SW480 (cell line): ENCODE data around the gene TULP4.
"Not testable (repeated sequence)": the region's sequence is repeated elsewhere in the genome, so short reads cannot be mapped to it uniquely, and the experiment has no call there.

ENCODE experiments used
- DNase-seq: peaks from one replicate; pipeline ENCODE4 v3.0.0-alpha.2; 2016; ENCODE audit warnings: low spot score

Gene TULP4

DNA sequence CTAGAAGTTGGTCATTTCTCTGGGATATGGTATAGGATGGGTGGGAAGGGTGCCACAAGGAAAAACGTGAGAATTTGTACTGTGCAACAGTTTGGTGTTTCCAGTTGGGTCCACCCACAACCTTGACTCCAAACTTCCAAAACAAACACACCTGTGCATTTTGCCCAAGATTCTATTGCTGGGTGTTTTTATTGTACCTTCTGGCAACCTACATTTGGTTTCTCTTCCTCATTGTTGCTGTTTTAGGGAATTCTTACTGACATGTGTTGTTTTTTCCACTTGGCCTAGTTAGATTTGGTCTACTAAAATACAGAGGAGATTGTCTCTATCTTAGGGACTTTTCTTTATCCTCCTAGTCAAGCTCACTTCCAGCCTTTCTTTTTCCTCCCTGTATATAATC lies 16.7 kb downstream of the TULP4 start:
- no peak for DNase-seq

DNA sequence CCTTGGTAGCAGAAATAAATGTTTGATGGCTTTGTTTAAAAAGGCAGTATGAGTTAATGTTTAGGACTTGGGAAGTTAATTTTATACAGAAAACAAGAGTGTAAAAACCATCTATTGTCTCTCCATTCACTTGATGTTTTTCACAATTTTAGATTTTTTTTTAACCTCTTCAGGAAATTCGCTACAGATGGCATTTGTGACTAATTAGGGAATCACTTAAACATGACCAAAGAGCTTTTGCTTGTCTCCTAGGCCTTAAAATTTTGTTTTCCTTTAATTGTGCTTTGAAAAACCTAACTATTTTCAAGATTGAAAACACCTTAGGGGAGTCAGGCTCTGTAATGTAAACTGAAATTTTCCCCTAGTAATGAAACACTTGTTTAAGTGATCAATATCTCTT lies 17.3 kb downstream of the TULP4 start:
- DNase-seq = no peak

DNA sequence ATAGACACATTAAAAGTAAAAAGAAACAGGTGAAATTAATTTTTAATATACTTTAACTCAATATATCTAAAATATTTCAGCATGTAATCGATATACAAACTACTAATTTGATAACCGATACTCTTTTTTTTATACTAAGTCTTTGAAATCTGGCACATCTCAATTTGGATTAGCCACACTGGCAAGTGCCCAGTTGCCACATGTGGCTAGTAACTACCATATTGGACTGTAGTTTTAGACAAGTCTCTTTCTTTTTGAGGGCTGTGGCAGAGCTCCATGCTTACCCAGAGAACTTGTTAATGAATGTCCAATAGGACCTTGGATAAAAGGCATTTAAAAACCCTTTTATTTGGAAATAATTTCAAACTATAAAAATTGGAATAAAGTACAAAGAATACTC lies 17.8 kb downstream of the TULP4 start:
- DNase-seq = no peak

DNA sequence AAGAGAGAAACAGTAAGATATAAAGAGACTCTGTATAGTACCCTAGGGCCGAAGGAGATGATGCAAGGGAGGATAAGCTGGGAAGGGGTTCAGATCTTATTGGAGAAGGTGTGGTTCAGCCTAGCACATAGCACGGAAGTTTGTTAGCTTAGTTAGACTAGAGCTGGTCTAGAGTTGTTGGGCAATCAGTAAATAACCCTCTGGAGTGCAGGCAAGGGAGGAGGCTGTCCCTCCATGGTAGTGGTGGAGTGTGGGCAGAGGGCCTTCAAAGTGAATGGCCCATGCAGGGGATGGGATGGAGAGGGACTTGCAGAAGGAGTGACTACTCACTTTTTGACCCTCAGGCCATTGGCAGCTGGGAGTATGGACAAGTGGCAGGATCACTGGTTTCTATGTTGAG lies 20.0 kb downstream of the TULP4 start:
- no peak for DNase-seq

DNA sequence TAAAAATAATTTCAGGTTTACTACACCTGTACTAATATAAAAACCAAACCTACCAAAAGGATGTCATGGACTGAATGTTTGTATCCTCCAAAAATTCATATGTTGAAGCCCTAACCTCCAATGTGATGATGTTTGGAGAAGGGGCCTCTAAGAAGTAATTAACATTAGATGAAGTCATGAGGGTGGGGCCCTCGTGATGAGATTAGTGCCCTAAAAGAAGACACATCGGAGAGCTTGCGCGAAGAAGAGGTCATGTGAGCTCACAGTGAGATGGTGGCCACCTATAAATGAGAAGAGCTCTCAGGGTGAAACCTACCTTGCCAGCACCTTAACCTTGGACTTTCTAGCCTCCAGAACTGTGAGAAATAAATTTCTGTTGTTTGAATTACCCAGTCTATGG lies 20.8 kb downstream of the TULP4 start:
- DNase-seq = no peak

DNA sequence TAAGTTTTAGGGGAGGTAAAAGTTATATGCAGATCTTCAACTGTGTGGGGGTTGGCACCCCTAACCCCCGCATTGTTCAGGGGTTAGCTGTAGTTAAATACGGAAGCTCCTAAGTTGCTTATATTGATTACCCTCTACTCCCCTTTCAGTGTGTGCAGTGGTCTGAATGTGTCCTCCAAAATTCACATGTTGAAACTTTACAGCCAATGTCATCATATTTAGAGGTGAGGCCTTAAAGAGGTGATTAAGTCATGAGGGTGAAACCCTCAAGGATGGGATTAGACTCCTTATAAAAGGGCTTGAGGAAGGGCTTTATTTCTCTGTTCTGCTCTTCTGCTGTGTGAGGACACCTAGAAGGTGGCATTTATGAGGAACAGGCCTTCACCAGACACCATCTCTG lies 22.3 kb downstream of the TULP4 start:
- no peak for DNase-seq

DNA sequence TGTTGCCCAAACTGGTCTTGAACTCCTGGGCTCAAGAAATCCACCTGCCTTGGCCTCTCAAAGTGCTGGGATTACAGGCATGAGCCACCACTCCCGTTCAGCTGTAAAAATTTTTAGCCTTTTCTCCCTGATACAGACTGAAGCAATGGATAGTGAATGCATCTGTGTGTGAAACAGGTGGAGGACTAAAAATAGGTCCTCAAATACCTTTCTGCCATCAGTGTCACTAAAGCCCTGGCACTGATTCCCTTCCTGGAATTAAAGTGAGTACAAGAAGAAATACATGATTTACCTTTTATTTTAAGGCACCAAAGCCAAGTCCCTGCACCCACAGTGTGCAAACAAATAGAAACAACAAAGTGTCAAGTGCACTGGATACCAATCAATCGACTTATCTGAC lies 25.1 kb downstream of the TULP4 start:
- DNase-seq = no peak

DNA sequence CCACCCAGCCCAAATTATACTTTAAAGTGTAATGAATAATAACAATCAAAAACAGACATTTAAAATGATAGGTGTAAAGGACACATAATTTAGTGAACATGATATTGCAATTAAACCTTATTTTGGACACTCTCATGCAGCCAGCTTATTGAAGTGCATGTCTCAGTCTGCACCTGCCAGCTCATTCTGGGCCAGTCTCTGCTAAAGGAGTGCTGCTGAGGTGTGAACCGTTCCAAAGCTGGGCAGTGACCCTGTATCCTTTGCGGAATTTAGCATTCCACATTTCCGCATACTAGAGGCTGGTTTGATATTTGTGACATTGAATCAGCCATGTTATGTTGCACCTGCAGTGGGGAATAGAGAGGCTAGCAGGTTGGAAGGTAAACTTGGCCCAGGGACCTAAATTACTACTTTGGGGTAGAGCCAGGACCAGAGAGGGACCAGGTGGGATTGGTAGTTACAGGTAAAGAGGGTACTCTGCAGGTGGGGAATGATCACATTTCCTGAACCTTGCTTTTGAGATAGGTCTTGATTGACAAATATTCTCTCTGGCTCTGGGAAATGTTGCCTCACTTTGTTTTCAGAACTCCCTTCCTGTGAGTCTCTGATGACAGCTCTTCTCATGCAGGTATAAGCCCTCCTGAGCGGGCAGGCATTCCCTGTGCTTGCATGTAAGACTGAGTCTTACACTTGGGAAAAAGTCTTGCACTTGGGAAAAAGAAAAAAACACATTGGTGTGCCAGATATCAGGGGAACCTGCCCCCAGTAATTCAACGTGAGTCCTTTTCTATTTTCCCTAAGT lies 26.2 kb downstream of the TULP4 start:
- no peak for DNase-seq

DNA sequence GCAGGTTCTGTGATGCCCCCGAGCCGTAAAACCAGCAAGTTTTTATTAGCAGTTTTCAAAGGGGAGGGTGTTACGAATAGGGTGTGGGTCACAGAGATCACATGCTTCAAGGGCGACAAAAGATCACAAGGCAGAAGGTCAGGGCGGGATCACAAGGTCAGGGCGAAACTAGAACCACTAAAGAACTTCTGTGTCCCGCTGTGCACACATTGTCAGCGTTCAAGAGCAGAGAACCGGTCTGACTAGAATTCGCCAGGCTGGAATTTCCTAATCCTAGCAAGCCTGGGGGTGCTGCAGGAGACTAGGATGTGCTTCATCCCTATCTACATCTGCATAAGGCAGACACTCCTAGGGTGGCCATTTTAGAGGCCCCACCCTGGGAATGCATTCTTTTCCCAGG lies 26.9 kb downstream of the TULP4 start:
- DNase-seq = not testable (repeated sequence)

DNA sequence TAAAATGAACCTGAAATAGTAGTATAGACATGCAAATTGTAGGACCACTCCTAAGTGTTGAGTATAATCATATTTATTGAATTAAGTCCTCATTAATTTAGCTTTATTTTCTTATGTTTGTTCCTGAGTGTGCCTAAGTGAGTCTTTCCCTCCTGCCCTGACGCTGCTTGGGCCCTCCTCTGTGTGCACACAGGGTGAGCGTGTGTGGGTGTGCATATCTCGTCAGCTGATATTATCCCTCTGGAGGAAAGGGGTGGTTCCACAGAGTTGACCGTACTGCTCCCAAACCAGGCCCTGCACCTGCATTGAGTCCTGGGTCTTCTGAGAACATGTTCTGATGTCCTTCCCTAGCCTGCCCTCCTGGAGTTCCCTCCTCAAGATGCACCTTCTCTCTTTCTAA lies 28.0 kb downstream of the TULP4 start:
- DNase-seq = no peak

DNA sequence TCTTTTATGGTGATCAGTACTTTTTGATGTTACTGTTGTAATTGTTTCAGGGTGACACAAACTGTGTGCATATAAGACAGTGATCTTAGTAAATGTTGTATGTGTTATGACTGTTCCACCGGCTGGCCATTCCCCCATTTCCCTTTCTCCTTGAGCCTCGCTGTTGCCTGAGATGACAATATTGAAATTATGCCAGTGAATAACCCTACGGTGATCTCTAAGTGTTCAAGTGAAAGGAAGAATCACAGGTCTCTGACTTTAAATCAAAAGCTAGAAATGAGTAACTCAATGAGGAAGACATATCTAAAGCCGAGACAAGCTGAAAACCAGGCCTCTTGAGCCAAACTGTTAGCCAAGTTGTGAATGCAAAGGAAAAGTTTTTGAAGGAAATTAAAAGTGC lies 32.3 kb downstream of the TULP4 start:
- no peak for DNase-seq

DNA sequence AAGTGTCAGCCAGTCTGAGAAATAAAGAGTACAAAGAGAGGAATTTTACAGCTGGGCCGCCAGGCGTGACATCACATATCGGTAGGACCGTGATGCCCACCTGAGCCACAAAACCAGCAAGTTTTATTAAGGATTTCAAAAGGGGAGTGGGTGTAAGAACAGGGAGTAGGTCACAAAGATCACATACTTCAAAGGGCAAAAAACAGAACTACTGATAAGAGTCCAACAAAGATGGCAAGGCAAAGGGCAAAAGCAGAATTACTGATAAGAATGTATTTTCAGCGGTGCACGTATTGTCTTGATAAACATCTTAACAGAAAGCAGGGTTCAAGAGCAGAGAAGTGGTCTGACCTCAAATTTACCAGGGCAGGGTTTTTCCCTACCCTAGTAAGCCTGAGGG lies 33.2 kb downstream of the TULP4 start:
- DNase-seq = not testable (repeated sequence)

DNA sequence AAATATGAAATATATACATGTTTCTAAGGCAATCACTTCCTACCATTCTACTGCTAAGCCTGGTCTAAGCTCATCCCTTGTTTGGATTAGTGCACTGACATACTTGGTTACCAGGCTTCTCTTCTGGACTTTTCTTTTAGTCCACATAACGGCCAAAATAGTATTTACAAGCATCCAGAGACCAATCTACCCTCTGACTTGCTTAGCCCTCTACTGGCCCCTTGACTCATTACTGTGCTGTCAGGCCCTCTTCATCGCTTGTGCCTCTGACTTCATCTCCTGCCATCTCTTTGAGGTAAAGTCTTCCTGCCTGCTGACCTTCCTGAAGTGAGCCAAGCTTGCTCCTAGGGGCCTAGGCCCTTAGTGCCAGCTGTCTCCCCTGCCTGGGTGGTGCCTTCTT lies 35.1 kb downstream of the TULP4 start:
- no peak for DNase-seq

DNA sequence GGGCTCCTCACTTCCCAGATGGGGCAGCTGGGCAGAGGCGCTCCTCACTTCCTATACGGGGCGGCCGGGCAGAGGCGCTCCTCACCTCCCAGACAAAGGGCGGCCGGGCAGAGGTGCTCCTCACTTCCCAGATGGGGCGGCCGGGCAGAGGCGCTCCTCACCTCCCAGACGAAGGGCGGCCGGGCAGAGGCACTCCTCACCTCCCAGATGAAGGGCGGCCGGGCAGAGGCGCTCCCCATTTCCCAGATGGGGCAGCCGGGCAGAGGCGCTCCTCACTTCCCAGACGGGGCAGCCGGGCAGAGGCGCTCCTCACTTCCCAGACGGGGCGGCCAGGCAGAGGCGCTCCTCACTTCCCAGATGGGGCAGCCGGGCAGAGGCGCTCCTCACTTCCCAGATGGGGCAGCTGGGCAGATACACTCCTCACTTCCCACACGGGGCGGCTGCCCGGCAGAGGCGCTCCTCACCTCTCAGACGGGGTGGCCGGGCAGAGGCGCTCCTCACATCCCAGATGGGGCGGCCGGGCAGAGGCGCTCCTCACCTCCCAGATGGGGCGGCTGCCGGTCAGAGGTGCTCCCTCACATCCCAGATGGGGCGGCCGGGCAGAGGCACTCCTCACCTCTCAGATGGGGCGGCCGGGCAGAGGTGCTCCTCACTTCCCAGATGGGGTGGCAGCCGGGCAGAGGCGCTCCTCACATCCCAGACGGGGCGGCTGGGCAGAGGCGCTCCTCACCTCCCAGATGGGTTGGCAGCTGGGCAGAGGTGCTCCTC lies 36.7 kb downstream of the TULP4 start:
- not testable (repeated sequence) for DNase-seq

DNA sequence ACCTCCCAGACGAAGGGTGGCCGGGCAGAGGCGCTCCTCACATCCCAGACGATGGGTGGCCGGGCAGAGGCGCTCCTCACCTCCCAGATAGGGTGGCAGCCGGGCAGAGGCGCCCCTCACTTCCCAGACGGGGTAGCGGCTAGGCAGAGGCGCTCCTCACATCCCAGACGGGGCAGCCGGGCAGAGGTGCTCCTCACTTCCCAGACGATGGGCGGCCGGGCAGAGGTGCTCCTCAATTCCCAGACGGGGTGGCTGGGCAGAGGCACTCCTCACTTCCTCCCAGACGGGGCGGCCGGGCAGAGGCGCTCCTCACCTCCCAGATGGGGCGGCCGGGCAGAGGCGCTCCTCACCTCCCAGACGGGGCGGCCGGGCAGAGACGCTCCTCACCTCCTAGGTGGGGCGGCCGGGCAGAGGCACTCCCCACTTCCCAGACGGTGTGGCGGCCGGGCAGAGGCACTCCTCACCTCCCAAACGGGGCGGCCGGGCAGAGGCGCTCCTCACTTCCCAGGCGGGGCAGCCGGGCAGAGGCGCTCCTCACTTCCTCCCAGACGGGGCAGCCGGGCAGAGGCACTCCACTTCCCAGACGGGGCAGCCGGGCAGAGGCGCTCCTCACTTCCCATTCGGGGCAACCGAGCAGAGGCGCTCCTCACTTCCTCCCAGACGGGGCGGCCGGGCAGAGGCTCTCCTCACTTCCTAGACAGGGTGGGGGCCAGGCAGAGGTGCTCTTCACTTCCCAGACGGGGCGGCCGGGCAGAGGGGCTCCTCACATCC lies 37.4 kb downstream of the TULP4 start:
- DNase-seq = not testable (repeated sequence)

DNA sequence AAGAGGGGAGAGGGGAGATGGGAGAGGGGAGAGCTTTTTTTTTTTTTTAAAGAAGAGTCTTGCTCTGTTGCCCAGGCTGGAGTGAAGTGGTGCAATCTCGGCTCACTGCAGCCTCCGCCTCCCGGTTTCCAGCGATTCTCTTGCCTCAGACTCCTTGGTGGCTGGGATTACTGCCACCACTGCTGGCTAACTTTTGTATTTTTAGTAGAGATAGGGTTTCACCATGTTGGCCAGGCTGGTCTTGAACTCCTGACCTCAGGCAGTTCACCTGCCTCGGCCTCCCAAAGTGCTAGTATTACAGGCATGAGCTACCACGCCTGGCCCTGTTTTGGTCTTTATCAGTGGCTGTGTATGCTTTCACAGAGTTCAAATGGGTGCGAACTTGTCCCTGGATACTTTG lies 38.5 kb downstream of the TULP4 start:
- DNase-seq = not testable (repeated sequence)

DNA sequence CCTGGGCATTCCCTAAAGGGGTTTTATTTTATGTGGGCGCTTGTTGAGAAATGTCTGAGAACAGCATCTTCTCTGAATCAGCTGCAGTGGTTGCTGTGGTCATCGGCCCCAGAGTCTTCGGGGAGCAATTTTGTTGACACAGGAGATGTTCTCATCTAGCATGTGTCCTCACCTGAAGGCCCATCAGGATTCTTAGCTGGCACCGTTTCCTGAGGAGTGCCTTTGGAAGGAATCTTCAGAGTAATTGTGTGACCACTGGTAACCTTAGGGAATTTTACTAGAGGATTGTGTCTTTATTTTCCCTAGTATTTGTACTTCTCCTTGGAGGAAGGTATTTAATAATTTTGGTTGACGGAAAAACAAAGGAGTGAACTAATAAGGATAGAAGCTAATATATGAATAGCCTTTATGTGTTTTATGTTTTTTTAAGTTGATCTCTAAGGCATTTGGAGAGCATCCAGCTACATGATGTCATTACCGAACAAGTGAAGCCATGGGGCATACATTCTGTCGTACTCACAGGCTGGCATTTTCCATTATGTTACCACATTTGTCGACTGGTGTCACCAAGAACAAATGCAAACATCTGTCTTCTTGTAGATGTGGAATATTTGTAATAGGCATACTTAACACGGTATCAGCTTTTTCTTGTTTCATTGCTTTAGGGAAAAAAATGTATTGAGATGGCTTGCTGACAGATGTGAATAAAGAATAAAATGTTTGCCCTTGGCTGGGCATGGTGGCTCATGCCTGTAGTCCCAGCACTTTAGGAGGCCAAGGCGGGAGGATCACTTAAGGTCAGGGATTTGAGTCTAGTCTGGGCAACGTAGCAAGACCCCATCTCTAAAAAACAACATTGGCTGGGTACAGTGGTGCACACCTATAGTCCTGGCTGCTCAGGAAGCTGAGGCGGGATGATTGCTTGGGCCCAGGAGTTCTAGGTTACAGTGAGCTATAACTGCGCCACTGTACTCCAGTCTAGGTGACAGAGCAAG lies 41.9 kb downstream of the TULP4 start:
- DNase-seq = no peak

DNA sequence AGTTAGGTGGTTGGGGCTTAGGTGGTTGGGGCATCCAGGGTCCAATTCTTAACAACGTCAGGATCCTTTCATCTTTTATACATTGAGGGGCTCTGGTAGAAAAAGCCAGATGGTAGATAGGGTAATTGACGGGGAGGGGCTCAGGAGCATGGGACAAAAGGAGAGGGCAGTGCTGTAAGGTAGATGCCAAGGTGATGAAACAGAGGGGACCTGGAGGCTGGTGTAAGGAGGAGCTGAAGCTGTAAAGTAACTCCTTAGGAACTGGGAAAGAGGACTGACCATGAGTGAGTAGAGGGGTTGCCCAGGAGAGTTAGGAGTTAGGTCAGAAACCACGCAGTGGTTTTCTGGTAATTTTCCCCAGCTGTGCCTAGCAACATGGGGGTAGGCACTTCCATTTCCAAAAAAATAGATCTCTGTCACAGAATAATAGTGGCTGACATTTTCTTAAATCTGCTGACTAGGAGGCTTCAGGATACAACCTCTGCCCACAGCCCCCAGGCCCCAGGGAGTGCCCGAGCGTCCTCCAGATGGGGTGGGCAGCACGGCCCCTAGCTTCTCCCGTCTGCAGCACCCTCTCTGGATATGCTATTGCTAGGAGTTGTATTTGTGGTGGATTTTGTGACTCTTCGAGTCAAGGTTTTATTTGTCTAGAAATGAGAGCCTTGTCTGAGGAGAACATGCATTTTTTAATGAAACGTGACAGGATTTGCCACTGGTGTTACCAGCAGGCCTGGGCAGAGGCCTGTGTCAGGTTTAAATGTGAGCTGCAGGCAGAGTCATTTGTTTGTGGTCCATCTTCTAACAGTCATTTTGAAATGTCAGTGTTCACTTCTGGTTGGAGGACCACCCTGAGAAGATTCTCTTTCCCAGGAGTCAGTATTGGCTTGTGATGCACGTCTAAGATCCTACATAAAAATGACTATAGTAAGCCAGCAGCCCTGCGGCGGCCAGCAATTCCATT lies 44.6 kb downstream of the TULP4 start:
- no peak for DNase-seq

DNA sequence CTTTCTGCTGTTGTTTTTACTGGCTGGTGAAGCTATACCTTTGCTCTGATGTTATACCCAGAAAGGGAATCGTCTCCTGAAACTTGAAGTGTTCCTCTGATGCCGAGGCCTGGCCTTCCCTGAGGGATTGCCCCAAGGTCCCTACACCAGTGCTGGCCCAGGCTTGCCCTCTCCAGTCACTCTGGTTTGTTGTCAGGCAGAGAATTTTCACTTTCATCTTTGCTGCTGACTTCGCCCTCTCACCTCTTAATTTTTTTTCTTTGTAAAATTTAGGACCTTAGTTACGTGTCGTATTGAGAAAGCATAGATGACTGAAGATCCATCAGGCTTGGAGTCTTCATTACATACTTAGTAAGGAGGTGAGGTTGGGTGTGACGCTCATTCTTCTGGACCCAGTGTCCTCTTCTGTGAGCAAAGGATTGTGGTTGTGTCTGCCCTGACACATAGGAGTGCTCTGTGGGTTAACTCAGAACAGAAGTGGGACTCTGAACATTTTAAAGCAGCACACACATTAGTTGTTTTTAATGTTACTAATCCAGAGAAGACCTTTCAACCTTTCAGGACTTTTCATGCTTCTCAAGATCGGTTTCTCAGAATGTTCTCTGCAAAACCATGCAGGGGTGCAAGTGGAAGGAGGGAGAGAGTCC lies 45.4 kb downstream of the TULP4 start:
- DNase-seq = no peak
